Smooth muscle cell (in vitro differentiated cells): Measurements from ENCODE around the gene KRT6B. TPM values are rescaled to one million over a fixed set of nuclear protein-coding genes. Genes with fewer than 3 reads are reported as not detected.

ENCODE experiments used
- DNase-seq: peaks from one replicate; lab custom pipeline; 2025; ENCODE audit not compliant: unreplicated experiment; lab: John Stamatoyannopoulos, UW
- H2AFZ ChIP-seq: fragments of 200-600 bp; sonication (generic); 2 replicates; pipeline ENCODE4 v1.6.0; 2016; ENCODE audit warnings: antibody characterized with exemption, low read depth, mild to moderate bottlenecking
- H3F3A ChIP-seq: fragments of 200-600 bp; sonication (generic); 2 replicates; pipeline ENCODE4 v1.6.0; 2017; ENCODE audit warnings: antibody characterized with exemption, low read depth
- H3K27ac ChIP-seq: fragments of 200-600 bp; sonication (generic); 2 replicates; pipeline ENCODE4 v1.5.1; 2016; ENCODE audit warnings: low read depth, mild to moderate bottlenecking
- H3K27me3 ChIP-seq: fragments of 200-600 bp; sonication (generic); 2 replicates; pipeline ENCODE4 v1.6.1; 2016; ENCODE audit warnings: low read depth, mild to moderate bottlenecking
- H3K36me3 ChIP-seq: fragments of 200-600 bp; sonication (generic); 2 replicates; pipeline ENCODE4 v1.5.1; 2016; ENCODE audit warnings: low read depth
- H3K4me1 ChIP-seq: fragments of 200-600 bp; sonication (generic); 2 replicates; pipeline ENCODE4 v1.5.1; 2016; ENCODE audit warnings: low read depth
- H3K4me2 ChIP-seq: fragments of 200-600 bp; sonication (generic); 2 replicates; pipeline ENCODE4 v1.6.0; 2016; ENCODE audit warnings: mild to moderate bottlenecking
- H3K4me3 ChIP-seq: fragments of 200-600 bp; sonication (generic); 2 replicates; pipeline ENCODE4 v1.5.1; 2016; ENCODE audit warnings: mild to moderate bottlenecking
- H3K79me2 ChIP-seq: fragments of 200-600 bp; sonication (generic); 2 replicates; pipeline ENCODE4 v1.6.0; 2016; ENCODE audit warnings: low read depth, mild to moderate bottlenecking
- H3K9ac ChIP-seq: fragments of 200-600 bp; sonication (generic); 2 replicates; pipeline ENCODE4 v1.6.0; 2016; ENCODE audit warnings: low read depth
- H3K9me3 ChIP-seq: fragments of 200-600 bp; sonication (generic); replicated peaks from 2 replicates; pipeline ENCODE4 v1.5.1; 2016; ENCODE audit warnings: low read depth
- H4K20me1 ChIP-seq: fragments of 200-600 bp; sonication (generic); 2 replicates; pipeline ENCODE4 v1.6.0; 2016; ENCODE audit warnings: low read depth
- CTCF ChIP-seq: fragments of 200-600 bp; sonication (generic); IDR thresholded peaks from 2 replicates; pipeline ENCODE4 v1.5.1; 2017; ENCODE audit warnings: borderline replicate concordance, mild to moderate bottlenecking, antibody characterized with exemption; ENCODE audit not compliant: insufficient read depth, poor library complexity, severe bottlenecking
- WGBS: methylation state at CpG from one replicate; pipeline ENCODE4 v1.1.7; 2016; ENCODE audit warnings: low lambda C conversion rate; 5-methylcytosine and 5-hydroxymethylcytosine counted together
- polyA plus RNA-seq: library from polyadenylated mRNA; unstranded; fragments of >200 nt; fragmentation: Nextera tagmentation; extraction: Ambion mirVana; gene quantifications from 2 replicates; pipeline ENCODE4 v1.2.1, GENCODE V29; 2016
- total RNA-seq: library from RNA; depleted of rRNA; stranded (reverse); fragments of >200 nt; gene quantifications from 2 replicates; pipeline ENCODE4 v1.2.3, GENCODE V29; 2014

The KRT6B gene
- total and polyA plus RNA-seq, 2 experiments from 2014 or later = 248 to 336 TPM

GRCh38 chr12:52439845-52440244 is 12.1 kb downstream of the KRT6B start:
- peaks cover 26% of the 10 kb centered on the region for H3K4me1 ChIP-seq
- peak overlapping the region; percentile 84 for H3K9ac ChIP-seq
- H3F3A ChIP-seq = peaks cover 15% of the 10 kb centered on the region
- H3K9me3 ChIP-seq = no peaks in the 10 kb centered on the region
- no peaks in the 10 kb centered on the region for H4K20me1 ChIP-seq
- 69% methylated on average over 2 of the region's 2 CpGs for WGBS
- H3K27ac ChIP-seq = peak overlapping the region; percentile 95
- H2AFZ ChIP-seq = no peak overlapping the region
- no peaks in the 10 kb centered on the region for H3K79me2 ChIP-seq
- DNase-seq = no peak
- H3K36me3 ChIP-seq = no peaks in the 10 kb centered on the region
- H3K4me2 ChIP-seq = no peak overlapping the region
- no peak for TF ChIP-seq CTCF
- no peak overlapping the region for H3K4me3 ChIP-seq
- H3K27me3 ChIP-seq = no peaks in the 10 kb centered on the region

- H2AFZ ChIP-seq = no peak overlapping the region
- no peaks in the 10 kb centered on the region for H3K79me2 ChIP-seq
- no peak for DNase-seq
- peaks cover 26% of the 10 kb centered on the region for H3K4me1 ChIP-seq
- no peak for TF ChIP-seq CTCF
- H3F3A ChIP-seq = peaks cover 15% of the 10 kb centered on the region
- H3K27me3 ChIP-seq = no peaks in the 10 kb centered on the region
- WGBS = 84% methylated on average over 8 of the region's 8 CpGs
- no peak overlapping the region for H3K4me2 ChIP-seq
- no peak overlapping the region for H3K27ac ChIP-seq
- H3K9me3 ChIP-seq = no peaks in the 10 kb centered on the region
- H3K9ac ChIP-seq = no peak overlapping the region
- no peaks in the 10 kb centered on the region for H3K36me3 ChIP-seq
- H3K4me3 ChIP-seq = no peak overlapping the region
- H4K20me1 ChIP-seq = no peaks in the 10 kb centered on the region
Measured at GRCh38 chr12:52439420-52439819, 12.5 kb downstream of the KRT6B start.

- Histone ChIP-seq H3K79me2 (no peaks in the 10 kb centered on the region), H3K4me2 (no peak overlapping the region), H3K27ac (no peak overlapping the region), H3K9me3 (no peaks in the 10 kb centered on the region), H3K9ac (no peak overlapping the region), H3F3A (peaks cover 15% of the 10 kb centered on the region), H2AFZ (no peak overlapping the region), H3K27me3 (no peaks in the 10 kb centered on the region), H3K4me3 (no peak overlapping the region), H4K20me1 (no peaks in the 10 kb centered on the region), H3K36me3 (no peaks in the 10 kb centered on the region), H3K4me1 (peaks cover 26% of the 10 kb centered on the region)
- whole genome bisulfite sequencing = 87% methylated on average over 8 of the region's 8 CpGs
- DNase-seq = no peak
- TF ChIP-seq CTCF = no peak
Measured at GRCh38 chr12:52438305-52439301, 13.3 kb downstream of the KRT6B start.
